ENCODE data around the gene RNASEH2C. TPM values are rescaled to one million over a fixed set of nuclear protein-coding genes. Genes with fewer than 3 reads are reported as not detected.

RNASEH2C gene
- polyA plus RNA-seq, 1 donor (not counting 4 experiments of a cell fraction or from before 2014, with no cell fraction given), result 18.5 TPM

DNA sequence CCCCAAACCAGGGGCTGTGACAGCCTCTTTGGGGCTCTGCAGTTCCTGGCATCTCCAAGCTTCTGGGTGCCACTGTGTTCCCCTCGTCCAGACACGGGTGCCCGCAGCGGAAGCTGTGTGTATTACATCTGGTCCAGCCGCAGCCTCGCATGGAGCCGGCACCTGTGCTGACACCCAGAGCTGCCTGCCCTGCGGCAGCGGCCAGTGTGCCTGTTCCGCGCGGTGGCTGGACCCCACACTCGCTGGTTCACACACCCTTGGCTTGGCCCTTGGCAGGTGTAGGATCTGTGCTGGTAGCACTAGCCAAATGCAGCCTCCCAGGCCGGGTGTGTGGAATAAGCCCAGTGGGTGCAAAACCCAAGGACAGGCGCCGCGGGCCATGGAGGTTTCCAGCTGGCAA lies 24.5 kb upstream of the RNASEH2C start:
- TF ChIP-seq EZH2 (IDR thresholded peaks at IDR 0.05; ENCODE audit: low read length), result no peak
- TF ChIP-seq, protein P1, sequence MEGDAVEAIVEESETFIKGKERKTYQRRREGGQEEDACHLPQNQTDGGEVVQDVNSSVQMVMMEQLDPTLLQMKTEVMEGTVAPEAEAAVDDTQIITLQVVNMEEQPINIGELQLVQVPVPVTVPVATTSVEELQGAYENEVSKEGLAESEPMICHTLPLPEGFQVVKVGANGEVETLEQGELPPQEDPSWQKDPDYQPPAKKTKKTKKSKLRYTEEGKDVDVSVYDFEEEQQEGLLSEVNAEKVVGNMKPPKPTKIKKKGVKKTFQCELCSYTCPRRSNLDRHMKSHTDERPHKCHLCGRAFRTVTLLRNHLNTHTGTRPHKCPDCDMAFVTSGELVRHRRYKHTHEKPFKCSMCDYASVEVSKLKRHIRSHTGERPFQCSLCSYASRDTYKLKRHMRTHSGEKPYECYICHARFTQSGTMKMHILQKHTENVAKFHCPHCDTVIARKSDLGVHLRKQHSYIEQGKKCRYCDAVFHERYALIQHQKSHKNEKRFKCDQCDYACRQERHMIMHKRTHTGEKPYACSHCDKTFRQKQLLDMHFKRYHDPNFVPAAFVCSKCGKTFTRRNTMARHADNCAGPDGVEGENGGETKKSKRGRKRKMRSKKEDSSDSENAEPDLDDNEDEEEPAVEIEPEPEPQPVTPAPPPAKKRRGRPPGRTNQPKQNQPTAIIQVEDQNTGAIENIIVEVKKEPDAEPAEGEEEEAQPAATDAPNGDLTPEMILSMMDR (optimal IDR thresholded peaks at IDR 0.05 in 1 of 3, IDR thresholded peaks at IDR 0.05 in 1 of 3, conservative IDR thresholded peaks at IDR 0.05 in 1 of 3; ENCODE audit: extremely low read depth in 1 of 3, insufficient read depth in 2 of 3, low read length in 3 of 3), result no peak
- Histone ChIP-seq H3K4me1 (ENCODE audit: control insufficient read depth, extremely low read depth, insufficient read depth, low read length) (no peaks in the 10 kb centered on the region), H3K79me2 (ENCODE audit: control insufficient read depth, insufficient read depth, low read length) (no peaks in the 10 kb centered on the region), H4K20me1 (ENCODE audit: control insufficient read depth, extremely low read depth, insufficient read depth, low read length) (no peaks in the 10 kb centered on the region), H3K27ac (ENCODE audit: control insufficient read depth, insufficient read depth, low read length) (no peak overlapping the region), H3K9me1 (ENCODE audit: control insufficient read depth, extremely low read depth, insufficient read depth, low read length) (no peaks in the 10 kb centered on the region), H3K4me3 (ENCODE audit: control insufficient read depth in 2 of 3, extremely low read depth in 1 of 3, insufficient read depth in 2 of 3, low read depth in 1 of 3, low read length in 3 of 3) (no peak overlapping the region), H3K4me2 (ENCODE audit: control insufficient read depth, extremely low read depth, insufficient read depth, low read depth, low read length) (no peak overlapping the region), H3K9ac (ENCODE audit: control insufficient read depth, extremely low read depth, insufficient read depth, low read length) (no peak overlapping the region), H3K27me3 (ENCODE audit: control insufficient read depth, extremely low read depth, insufficient read depth, low read length) (peaks cover 27% of the 10 kb centered on the region), H2AFZ (ENCODE audit: control insufficient read depth, low read length) (no peak overlapping the region), H3K36me3 (ENCODE audit: control insufficient read depth in 2 of 2, extremely low read depth in 1 of 2, insufficient read depth in 2 of 2, low read length in 2 of 2) (no peaks in the 10 kb centered on the region), H3K9me3 (ENCODE audit: control insufficient read depth, low read depth, low read length) (no peaks in the 10 kb centered on the region)
- FAIRE-seq (no peak), DNase-seq (ENCODE audit: low read depth, low spot score) (no peak)
- dilution Hi-C loops (cut with MboI; ENCODE audit: extremely low pct_ligation_motif_present, low sequenced_read_pairs), result no loop called here

DNA sequence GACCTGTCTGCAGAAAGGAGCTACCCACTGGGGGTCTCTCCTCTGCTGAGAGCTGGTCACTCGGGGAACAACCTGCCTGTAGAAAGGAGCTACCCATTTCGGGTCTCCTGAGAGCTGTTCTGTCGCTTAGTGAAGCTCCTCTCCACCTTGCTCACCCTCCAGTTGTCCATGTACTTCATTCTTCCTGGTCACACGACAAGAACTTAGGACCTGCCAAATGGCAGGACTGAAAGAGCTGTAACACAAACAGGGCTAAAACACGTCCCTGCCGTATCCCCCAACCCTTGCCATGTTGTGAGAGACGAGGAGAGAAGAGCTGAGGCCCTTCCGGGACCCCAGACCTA lies 24.1 kb upstream of the RNASEH2C start:
- Histone ChIP-seq H4K20me1 (ENCODE audit: control insufficient read depth, extremely low read depth, insufficient read depth, low read length) (no peaks in the 10 kb centered on the region), H3K79me2 (ENCODE audit: control insufficient read depth, insufficient read depth, low read length) (no peaks in the 10 kb centered on the region), H3K27ac (ENCODE audit: control insufficient read depth, insufficient read depth, low read length) (no peak overlapping the region), H3K36me3 (ENCODE audit: control insufficient read depth in 2 of 2, extremely low read depth in 1 of 2, insufficient read depth in 2 of 2, low read length in 2 of 2) (no peaks in the 10 kb centered on the region), H2AFZ (ENCODE audit: control insufficient read depth, low read length) (no peak overlapping the region), H3K9me3 (ENCODE audit: control insufficient read depth, low read depth, low read length) (no peaks in the 10 kb centered on the region), H3K4me1 (ENCODE audit: control insufficient read depth, extremely low read depth, insufficient read depth, low read length) (no peaks in the 10 kb centered on the region), H3K4me2 (ENCODE audit: control insufficient read depth, extremely low read depth, insufficient read depth, low read depth, low read length) (no peak overlapping the region), H3K9ac (ENCODE audit: control insufficient read depth, extremely low read depth, insufficient read depth, low read length) (no peak overlapping the region), H3K9me1 (ENCODE audit: control insufficient read depth, extremely low read depth, insufficient read depth, low read length) (no peaks in the 10 kb centered on the region), H3K27me3 (ENCODE audit: control insufficient read depth, extremely low read depth, insufficient read depth, low read length) (peaks cover 27% of the 10 kb centered on the region), H3K4me3 (ENCODE audit: control insufficient read depth in 2 of 3, extremely low read depth in 1 of 3, insufficient read depth in 2 of 3, low read depth in 1 of 3, low read length in 3 of 3) (no peak overlapping the region)
- dilution Hi-C loops (cut with MboI; ENCODE audit: extremely low pct_ligation_motif_present, low sequenced_read_pairs), result no loop called here
- FAIRE-seq, result no peak
- TF ChIP-seq, protein P1 (optimal IDR thresholded peaks at IDR 0.05 in 1 of 3, IDR thresholded peaks at IDR 0.05 in 1 of 3, conservative IDR thresholded peaks at IDR 0.05 in 1 of 3; ENCODE audit: extremely low read depth in 1 of 3, insufficient read depth in 2 of 3, low read length in 3 of 3), result no peak
- no peak for TF ChIP-seq EZH2 (IDR thresholded peaks at IDR 0.05; ENCODE audit: low read length)
- no peak for DNase-seq (ENCODE audit: low read depth, low spot score)

Measured in keratinocyte (primary cell).